ENCODE measurements around the gene LRRC3B.

Gene LRRC3B

GRCh38 chr3:26631390-26631738 is 8.8 kb downstream of the LRRC3B start:
- no peak for DNase-seq

- no peak for DNase-seq
Observed at GRCh38 chr3:26634601-26635000, 12.0 kb downstream of the LRRC3B start.

DNA sequence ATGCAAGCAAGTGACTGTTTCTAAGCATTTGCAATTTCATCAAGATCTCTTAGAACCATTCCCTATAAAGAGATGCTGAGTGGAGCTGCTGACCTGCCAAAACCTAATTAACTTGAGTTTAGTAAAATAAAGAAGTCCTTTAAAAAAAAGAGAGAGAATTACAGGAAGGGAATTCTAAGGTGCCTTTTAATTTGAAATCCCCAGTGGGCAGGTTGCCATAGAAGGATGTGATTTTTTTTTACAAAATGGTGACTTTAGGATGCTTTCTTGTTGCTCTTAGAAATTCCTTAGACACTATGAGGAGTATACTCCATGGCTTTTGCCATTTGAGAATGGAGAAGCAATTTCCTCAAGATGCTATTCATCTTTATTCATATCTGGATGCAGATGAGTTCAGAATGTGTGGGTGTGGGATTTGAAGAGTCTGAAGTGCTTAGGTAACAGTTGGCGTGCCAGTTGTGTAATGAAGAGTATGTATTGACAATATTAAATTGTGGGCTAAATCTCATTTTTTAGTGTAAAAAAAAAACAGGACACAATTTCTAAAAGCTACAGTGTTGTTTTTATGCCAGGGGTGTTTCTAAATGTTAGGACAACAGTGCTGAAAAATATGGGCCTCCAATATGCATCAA is 13.6 kb downstream of the LRRC3B start:
- DNase-seq = no peak

- no peak for DNase-seq
Observed at GRCh38 chr3:26637698-26638097, 15.1 kb downstream of the LRRC3B start.

- no peak for DNase-seq
Observed at GRCh38 chr3:26638113-26638512, 15.5 kb downstream of the LRRC3B start.

DNA sequence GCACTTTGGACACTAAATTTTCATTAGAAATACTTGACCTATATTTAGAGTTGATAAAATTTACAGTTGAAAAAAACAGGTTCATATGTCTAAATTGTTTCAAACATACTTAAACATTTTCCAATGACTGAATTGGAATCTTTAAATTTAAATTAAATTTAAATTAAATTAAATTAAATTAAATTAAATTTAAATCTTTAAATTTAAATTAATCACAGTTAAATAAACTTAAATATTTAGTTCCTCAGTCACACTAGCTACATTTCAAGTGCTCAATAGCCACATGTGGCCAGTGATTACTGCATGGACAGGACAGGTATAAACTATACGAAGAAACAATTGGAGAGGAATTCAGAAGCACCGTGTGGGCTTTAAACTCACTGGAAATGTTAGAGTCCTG is 16.8 kb downstream of the LRRC3B start:
- DNase-seq = no peak

- DNase-seq = no peak
Observed at GRCh38 chr3:26647078-26647477, 24.5 kb downstream of the LRRC3B start.

DNA sequence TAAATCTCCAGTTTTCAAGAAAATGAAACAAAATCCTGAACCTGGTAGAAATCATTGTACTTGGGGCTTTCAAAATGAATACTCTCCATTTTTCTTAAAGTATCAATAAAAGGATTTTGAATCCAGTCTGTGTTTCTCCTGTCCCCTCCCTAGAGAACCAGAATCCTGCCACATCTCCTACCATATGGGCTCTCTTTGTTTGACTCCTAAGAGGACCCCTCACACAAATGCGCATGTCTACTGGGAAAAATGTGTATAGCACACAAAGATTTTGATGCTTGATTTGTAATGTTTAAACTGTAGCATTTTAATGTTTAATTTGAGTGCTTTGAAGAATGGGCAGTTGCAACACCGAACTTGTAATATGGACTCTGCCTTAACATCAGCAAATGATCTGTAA is 25.9 kb downstream of the LRRC3B start:
- no peak for DNase-seq

- no peak for DNase-seq
Observed at GRCh38 chr3:26652164-26652563, 29.6 kb downstream of the LRRC3B start.

- no peak for DNase-seq
Observed at GRCh38 chr3:26653811-26654425, 31.3 kb downstream of the LRRC3B start.

DNA sequence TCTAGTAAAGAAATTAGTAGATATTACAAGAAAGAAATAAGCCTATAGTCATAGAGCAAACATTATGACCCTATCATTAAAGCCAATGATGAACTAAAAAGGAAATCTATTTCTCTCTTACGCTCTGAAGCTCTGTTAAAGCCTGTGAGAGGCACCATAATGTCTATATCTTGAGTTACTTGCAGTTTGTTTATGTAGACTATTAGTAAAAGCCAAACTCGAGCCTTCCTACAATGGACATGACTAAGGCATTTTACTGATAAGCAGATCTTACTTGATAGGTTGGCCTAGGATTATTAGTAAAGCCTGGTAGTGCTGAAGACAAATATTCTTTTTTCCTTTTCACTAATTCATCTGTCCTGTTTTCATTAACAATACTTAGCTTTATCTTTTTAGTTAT is 32.7 kb downstream of the LRRC3B start:
- DNase-seq = no peak

DNA sequence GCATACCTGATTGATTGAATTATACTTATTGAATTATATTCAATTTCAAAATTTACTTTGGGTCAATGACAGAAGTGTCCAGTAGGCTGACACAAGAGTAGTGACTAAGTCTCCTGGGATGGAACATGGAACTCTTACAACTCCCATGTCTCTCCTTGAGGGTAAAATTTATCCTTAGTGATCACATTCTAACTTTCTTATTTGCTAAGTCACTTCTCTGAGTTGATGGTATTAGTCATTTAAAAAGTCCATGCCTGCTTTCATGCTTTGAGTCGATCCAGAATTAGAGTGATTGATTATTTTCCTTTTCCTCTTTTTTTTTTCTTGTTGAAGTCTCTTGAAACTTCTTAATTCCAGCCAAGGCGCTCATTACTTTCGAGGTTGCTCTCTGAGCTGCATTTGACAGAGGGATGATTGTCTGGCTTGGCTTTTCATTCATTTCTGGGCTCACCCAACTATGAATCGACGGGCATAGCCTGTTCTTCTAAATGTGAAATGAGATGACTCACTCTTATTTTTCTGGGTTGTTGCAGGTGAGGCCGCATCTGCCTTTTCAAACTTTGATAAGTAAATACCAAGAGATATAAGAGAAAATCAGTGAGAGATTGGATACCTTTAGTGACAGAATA is 34.9 kb downstream of the LRRC3B start:
- DNase-seq = no peak

GRCh38 chr3:26668171-26668570 is 45.6 kb downstream of the LRRC3B start:
- no peak for DNase-seq

DNA sequence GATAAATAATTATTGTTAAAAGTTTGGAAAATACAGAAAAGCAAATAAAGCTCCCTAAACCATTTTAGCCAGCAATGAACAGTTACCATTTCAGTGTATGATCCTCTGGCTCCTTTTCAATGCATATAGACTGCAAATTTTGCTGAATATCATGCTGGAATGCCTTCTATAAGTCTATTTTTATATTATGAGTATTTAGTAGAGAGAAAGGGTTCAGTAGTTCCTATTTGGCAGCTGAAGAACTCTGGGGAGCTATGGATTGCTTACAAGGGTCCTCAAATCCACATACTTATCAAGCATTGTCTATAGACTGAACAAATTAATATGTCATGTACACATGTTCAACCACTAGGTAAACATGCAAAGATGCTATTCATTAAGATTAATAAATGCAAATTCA is 46.1 kb downstream of the LRRC3B start:
- no peak for DNase-seq

DNA sequence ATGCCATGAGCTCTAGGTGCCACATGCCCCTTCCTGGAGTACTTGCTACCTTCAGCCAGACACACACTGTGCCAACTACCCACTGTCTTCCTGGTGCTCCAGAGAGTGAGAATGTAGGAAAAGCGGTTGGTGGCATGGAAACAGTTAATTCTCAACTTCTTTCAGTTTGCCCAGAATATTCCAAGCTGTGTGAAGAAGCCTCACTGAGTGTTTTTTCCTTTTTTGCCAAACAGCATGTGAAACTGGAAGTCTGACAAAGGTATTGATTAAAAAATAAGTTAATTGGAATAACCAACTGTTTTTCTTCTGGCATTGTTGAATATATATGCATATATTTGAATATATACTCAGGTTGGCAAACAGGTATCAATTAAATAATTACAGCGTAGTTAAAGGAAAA is 52.8 kb downstream of the LRRC3B start:
- no peak for DNase-seq

GRCh38 chr3:26681632-26682031 is 59.1 kb downstream of the LRRC3B start:
- DNase-seq = peak in 1 of 3 experiments; percentile 11

- peak in 2 of 3 experiments; percentile 50 to 72 for DNase-seq
Observed at GRCh38 chr3:26682406-26682805, 59.8 kb downstream of the LRRC3B start.

DNA sequence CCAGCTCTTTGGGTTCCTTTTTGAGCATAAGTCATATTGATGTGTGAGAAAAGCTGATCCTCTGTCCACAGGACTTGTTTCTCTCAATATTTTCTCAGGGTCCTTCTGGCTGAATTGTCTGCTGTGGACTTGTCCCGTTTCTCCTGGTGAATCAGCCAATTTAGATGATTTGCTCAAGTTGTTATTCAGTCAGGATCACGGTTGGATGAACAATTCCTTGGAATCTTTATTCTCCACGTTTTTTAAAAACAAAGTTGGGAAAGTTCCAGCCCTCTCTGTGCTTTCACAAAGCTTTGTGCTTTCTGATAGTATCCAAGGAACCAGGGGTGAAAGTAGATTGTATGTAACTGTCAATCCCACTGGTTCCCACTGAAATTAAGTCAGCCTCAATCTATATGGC is 61.3 kb downstream of the LRRC3B start:
- no peak for DNase-seq

DNA sequence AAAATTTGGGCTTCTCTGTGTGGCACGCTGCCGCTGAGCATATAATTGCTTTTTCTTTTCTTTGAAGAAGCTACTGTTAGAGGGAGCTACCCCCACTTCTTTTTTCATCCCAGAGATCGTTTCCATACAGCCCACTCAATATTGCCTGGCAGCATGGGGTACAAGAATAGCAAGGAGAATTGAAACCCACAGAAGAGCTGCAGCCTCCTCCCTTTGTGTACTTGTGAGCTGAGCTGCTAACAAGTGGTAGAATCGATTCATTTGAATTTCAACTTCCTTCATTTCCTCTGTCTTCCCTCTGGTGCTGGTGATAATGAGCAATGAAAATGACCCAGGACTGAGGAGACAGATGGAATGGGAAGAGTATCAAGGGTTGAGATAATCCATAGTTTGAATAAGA is 64.9 kb downstream of the LRRC3B start:
- no peak for DNase-seq

- DNase-seq = no peak
Observed at GRCh38 chr3:26699553-26699952, 77.0 kb downstream of the LRRC3B start.

GRCh38 chr3:26703519-26703918 is 80.9 kb downstream of the LRRC3B start:
- DNase-seq = no peak

- DNase-seq = no peak
Observed at GRCh38 chr3:26704736-26705135, 82.2 kb downstream of the LRRC3B start.

- DNase-seq = no peak
Observed at GRCh38 chr3:26708501-26708900, 85.9 kb downstream of the LRRC3B start.

GRCh38 chr3:26712211-26713026 is 89.8 kb downstream of the LRRC3B start:
- DNase-seq = peak in 2 of 3 experiments; percentile 11 to 70

Data from NCI-H1417 (cell line).